DLD1 (cell line): Measurements from ENCODE around the gene PAIP2.
"Not testable (repeated sequence)": the region's sequence is repeated elsewhere in the genome, so short reads cannot be mapped to it uniquely, and the experiment has no call there.

Experiments
- in situ Hi-C: cut with HindIII; loops from 2 replicates; pipeline ENCODE4 v1.10.0; 2017; ENCODE audit warnings: low sequenced_read_pairs

Gene PAIP2

GRCh38 chr5:139377226-139377625 lies 35.6 kb downstream of the PAIP2 start:
- in situ Hi-C loops = no loop called here

- in situ Hi-C loops = no loop called here
Observed at GRCh38 chr5:139378101-139378825, 36.6 kb downstream of the PAIP2 start.

GRCh38 chr5:139378941-139379361 lies 37.3 kb downstream of the PAIP2 start:
- in situ Hi-C loops = no loop called here

- in situ Hi-C loops = no loop called here
Observed at GRCh38 chr5:139379626-139380449, 38.2 kb downstream of the PAIP2 start.

- in situ Hi-C loops = no loop called here
Observed at GRCh38 chr5:139381837-139382761, 40.4 kb downstream of the PAIP2 start.

GRCh38 chr5:139382807-139383206 lies 41.2 kb downstream of the PAIP2 start:
- in situ Hi-C loops = no loop called here

DNA sequence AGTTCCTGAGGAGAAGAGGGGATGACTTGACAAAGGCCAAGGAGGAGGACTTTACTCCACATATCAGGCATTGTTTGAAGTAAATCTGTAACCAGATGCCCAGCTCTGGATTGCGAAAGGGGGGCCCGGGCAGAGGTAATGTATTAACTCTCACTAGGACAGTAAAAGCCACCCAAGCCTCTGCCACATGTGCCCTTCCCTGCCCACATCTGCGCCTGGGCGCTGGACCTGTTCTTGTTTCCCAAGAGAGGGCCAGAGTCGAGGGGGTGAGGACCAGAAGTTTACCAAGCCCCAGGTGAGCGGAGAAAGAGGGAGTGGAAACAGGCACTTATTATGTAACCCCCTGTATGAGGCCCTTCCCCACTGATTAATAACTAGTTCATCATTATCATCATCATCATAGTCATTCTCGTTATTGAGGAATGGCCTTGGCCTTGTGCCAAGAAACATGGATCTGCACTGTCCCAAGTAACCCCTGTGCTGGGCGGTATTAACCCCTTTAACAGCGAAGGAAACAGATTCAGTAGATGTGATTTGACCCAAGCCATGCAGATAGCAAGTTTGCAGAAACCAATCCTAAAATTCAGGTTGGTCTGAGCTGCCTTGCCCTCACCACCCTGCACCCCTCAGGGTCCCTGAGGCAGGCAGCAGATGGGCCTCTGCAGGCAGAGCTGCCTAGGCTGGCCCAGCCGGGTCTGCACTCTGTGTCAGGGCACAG lies 41.8 kb downstream of the PAIP2 start, which contains the start of gene SLC23A1:
Gene SLC23A1, minus strand, starts transcription at position 23 of the 718 bp plus-strand sequence. CDS start 44 bp downstream, outside the sequence.
- in situ Hi-C loops = no loop called here

GRCh38 chr5:139383993-139384590 lies 42.4 kb downstream of the PAIP2 start:
- in situ Hi-C loops = no loop called here

GRCh38 chr5:139384591-139385051 lies 43.0 kb downstream of the PAIP2 start:
- in situ Hi-C loops = no loop called here

- in situ Hi-C loops = no loop called here
Observed at GRCh38 chr5:139385061-139386049, 43.7 kb downstream of the PAIP2 start.

DNA sequence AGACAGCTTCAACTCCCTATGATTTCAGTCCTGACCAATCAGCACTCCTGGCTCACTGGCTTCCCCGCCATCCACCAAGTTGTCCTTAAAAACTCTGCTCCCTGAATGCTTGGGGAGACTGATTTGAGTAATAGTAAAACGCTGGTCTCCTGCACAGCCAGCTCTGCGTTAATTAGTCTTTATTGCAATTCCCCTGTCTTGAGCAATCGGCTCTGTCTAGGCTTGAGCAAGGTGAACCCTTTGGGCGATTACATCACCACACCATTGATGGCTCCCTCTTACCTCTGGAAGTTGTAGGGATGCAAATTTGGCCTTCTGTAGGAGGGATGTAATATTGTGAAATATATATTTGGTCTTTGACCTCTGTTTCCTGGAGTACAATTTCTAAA lies 44.4 kb downstream of the PAIP2 start:
- in situ Hi-C loops = no loop called here

DNA sequence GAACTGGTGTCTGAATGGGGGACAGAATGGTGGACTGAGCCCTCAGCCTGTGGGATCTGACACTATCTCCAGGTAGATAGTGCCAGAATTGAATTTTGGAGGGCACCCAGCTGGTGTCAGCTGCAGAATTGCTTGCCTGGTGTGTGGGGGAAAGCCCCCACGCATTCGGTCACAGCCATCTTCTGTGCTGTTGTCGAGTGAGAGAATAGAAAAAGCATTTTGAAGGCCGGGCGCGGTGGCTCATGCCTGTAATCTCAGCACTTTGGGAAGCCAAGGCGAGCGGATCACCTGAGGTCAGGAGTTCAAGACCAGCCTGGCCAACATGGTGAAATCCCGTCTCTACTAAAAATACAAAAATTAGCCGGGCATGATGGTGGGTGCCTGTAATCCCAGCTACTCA lies 45.3 kb downstream of the PAIP2 start:
- in situ Hi-C loops = not testable (repeated sequence)

- in situ Hi-C loops = no loop called here
Observed at GRCh38 chr5:139387611-139388197, 46.0 kb downstream of the PAIP2 start.

- in situ Hi-C loops = no loop called here
Observed at GRCh38 chr5:139388198-139388821, 46.7 kb downstream of the PAIP2 start.

DNA sequence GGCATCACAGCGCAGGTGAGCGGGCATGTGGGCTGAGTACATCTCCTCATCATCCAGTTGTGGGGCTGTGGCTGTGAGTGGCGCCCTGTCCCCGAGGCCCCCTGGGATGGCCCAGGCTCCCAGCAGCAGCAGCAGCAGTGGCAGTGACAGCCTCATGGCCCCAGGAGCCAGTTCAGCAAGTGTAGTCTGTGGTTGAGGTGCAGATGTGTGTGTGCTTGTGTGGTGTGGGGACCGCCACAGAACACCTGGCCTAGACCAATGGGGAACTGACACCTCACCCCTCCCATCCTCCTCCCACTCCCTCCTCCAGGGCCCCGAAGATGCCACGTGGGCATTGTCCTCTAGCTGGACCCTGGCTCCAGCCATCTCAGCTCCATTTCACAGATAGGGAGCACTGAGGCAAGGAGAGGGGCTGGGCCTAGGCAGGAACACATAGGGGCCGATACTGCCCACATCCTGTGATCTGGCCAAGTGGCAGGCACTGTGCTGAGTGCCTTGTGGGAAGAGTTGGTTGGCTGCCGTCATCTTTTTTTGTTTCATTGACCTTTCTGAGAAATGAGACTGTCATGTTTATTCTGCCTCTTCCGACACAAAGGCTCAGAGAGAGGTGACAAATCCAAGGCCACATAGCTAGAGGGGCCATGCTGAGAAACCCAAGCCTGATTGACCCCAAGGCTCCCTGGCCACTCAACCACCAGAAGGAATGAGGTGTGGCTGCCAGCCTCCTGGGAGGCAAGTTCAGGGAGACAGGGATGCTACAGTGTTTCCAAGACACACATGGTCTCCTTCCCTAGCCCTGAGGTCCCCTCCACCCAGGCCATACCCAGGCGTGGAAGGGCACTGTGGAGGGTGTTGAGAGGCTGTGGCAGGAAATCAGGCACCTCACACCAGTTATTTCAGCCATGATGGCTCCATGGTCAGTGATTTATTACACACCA lies 48.3 kb downstream of the PAIP2 start, which contains the start of gene MZB1:
Gene MZB1, minus strand, starts transcription at position 213 of the 938 bp plus-strand sequence. Its CDS starts 57 bp downstream, at position 156.
- in situ Hi-C loops = no loop called here
